NCI-H1930 (cell line): Measurements from ENCODE around the gene RETSAT.
"Not testable (repeated sequence)": the region's sequence is repeated elsewhere in the genome, so short reads cannot be mapped to it uniquely, and the experiment has no call there.

Experiments
- DNase-seq, 2 experiments: peaks; one replicate each; lab custom pipeline; 2025; lab: John Stamatoyannopoulos, UW

RETSAT gene

GRCh38 chr2:85330839-85331636 lies 23.3 kb downstream of the RETSAT start:
- no peak for DNase-seq

- DNase-seq: not testable (repeated sequence)
Measured at GRCh38 chr2:85329701-85330100, 24.6 kb downstream of the RETSAT start.

- DNase-seq: no peak
Measured at GRCh38 chr2:85329181-85329651, 25.1 kb downstream of the RETSAT start.

GRCh38 chr2:85327822-85328617 lies 26.3 kb downstream of the RETSAT start, which contains the start of gene TGOLN2:
Gene TGOLN2, minus strand, starts transcription at chr2:85327989. Its CDS starts 27 bp downstream, at chr2:85327962.
- DNase-seq: peak; percentile 91 to 95

DNA sequence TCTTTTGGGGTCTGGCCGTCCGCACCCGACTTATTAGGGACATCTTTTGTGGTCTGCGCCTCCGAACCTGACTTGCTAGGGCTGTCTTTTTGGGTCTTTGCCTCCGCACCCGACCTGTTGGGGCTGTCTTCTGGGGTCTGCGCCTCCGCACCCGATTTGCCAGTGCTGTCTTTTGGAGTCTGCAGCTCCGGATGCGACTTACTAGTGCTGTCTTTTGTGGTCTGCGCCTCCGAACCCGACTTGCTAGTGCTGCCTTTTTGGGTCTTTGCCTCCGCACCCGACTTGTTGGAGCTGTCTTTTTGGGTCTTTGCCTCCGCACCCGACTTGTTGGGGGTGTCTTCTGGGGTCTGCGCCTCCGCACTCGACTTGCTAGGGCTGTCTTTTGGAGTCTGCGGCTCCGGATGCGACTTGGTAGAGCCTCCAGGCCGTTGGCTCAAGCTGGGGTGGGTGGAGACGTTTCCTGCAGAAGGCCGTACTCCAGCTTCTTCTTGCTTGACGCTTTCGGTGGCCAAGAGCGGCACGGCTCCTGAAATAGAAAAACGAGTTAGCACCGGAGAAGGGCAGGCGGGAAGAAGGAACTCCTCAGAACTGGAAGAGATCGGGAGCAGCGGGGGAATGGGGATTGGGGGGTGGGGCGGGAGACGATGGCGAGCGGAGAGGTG lies 27.0 kb downstream of the RETSAT start:
- no peak for DNase-seq

DNA sequence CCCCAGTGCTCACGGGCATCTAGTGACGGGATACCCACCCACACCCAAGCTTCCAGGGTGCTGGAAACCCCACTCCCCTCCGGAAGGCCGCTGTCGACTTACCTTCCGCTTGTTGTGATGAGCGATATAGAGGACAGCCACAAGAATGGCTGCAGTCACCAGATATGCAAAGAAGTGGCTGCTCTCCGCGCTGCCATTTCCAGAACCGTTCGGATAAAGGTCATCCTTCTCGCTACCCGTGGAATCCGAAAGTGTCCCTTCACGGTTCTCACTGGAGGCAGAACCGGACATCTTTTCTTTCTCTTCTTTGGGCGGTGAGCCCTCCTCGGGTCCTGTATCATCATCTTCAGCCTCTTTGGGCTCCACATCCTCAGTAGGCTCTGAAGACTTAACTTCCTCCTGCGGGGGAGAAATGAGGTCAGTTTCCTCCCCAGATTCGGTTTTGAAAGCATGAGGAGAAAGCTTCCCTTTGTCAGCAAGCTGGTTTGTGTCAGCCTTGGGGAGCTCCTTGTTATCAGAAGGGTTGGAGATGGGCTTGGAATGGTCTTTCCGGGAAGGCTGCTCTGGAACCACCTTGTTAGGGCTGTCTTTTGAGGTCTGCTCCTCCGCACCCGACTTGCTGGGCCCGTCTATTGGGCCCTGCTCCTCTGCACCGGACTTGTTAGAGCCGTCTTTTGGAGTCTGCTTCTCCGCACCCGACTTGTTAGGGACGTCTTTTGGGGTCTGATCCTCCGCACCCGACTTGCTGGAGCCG lies 27.7 kb downstream of the RETSAT start:
- DNase-seq: no peak

GRCh38 chr2:85325466-85325811 lies 28.9 kb downstream of the RETSAT start:
- no peak for DNase-seq

DNA sequence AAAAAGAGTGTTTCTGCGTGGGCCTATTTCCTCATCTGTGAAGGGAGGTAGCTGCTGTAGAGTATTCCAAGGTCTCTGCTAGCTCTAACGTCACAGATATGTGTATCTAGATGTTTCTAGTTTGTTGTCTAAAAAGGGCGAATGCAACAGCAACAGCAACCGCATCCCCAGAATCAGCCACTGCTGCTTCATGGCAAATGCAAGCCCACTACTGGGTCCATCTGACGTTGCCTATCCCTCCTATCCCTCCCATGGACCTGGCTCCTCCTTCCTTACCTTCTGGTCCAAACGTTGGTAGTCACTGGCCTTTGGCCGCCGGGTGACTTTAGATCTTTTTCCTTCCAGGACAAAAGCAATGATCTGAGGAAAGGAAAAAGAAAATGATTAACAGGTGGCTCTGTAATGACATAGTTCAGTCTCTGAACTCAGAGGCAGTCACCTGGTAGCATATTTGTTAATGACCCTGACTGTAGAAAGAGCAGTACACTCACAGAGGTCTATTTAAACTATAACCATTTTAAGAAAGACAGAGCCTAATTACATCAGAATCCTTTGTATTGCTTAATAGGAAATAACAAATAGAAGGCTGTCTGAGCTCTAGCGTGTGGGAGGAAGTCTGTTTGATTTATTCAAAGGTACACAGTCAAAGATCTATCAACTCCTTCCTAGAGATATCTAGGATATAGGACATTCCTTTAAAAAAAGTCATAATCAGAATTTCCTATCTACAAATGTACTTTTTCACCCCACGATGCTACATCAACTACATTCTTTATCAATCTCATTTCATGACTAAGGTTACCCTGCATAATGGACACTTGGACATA lies 29.5 kb downstream of the RETSAT start:
- DNase-seq: no peak

GRCh38 chr2:85323988-85324367 lies 30.4 kb downstream of the RETSAT start:
- not testable (repeated sequence) for DNase-seq

GRCh38 chr2:85323351-85323987 lies 30.9 kb downstream of the RETSAT start:
- no peak for DNase-seq

GRCh38 chr2:85319796-85320195 lies 34.5 kb downstream of the RETSAT start:
- DNase-seq: no peak

- DNase-seq: no peak
Measured at GRCh38 chr2:85318222-85319074, 35.9 kb downstream of the RETSAT start.

DNA sequence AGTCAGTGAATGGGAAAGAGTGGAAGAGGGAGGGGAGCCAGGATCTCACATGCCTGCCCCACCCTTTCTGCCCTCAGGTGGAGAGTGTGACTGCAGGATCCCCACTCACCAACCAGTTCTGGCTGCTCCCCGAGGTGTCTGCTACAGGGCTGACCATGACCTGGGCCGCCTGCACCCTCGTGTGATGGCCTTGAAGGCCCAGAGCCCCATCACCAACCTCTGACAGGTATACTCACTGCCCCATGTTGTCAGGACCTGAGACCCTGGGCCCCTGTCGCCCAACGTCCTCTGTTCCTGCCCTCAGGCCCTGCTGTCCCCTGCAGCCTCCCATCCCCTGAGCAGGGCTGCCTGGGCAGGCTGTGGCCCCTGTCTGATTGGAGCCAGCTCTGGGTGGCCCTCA lies 38.4 kb downstream of the RETSAT start:
- DNase-seq: not testable (repeated sequence)

DNA sequence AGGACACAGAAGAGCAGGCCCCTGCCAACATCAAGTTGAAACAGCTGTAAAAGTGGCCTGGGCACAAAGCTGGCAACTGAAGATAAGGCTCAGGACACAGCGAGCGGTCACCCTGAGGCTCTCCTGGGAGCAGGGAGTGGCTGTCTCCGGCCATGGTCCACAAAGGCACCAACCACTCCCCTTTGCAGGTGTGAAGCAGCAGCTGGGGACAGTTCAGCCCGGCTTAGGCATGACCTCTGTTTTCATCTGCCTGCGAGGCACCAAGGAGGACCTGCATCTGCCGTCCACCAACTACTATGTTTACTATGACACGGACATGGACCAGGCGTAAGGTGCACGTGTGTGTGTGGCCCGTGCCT lies 39.5 kb downstream of the RETSAT start:
- no peak for DNase-seq

- DNase-seq: no peak
Measured at GRCh38 chr2:85312404-85312803, 41.9 kb downstream of the RETSAT start.

GRCh38 chr2:85310330-85310729 lies 44.0 kb downstream of the RETSAT start:
- no peak for DNase-seq

GRCh38 chr2:85309699-85310321 lies 44.5 kb downstream of the RETSAT start:
- no peak for DNase-seq

DNA sequence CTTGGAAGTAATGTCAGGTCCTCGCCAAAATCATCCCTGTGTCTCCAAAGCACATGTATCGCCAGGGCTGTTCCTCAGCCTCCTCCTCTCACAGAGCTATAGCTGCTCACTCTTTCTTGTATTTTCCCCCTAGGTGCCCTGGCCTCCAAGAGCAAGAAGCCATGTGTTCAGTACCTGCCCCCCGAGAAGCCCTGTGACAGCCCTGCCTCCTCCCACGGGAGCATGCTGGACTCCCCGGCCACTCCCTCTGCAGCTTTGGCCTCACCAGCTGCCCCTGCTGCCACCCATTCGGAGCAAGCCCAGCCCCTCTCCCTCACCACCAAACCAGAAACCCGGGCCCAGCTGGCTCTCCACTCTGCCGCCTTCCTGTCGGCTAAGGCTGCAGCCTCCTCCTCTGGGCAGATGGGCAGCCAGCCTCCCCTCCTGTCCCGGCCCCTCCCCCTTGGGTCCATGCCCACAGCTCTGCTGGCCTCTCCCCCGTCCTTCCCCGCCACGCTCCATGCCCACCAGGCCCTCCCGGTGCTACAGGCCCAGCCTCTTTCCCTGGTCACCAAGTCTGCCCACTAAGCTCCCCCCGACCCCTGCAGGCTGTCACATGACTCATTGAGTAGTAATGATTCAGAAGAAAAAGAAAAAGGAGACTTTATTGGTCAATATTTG lies 45.3 kb downstream of the RETSAT start:
- DNase-seq: no peak

DNA sequence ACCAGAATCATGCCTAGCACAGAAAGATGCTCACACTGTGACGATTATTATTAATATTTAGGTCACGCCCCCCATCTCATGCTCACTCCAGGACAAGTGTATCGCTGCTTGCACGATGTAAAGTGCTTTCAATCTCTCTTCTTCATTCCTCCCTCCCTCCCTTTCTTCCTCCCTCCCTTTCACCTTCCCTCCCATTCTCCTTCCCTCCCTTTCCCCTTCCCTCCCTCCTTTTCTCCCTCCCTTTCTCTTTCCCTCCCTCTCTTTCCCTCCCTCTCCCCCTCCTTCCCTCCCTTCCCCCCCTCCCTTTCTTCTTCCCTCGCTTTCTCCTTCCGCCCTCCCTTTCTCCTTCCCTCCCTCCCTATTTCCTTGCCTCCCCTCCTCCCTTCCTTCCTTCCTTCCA lies 46.1 kb downstream of the RETSAT start:
- DNase-seq: no peak
